KMS-11 (cell line): ENCODE results near the gene PCNX1.

Source experiments
- H2AFZ ChIP-seq: fragments of 200-600 bp; sonication (generic); 2 replicates; pipeline ENCODE4 v1.6.1; 2016; ENCODE audit warnings: antibody characterized with exemption, mixed run types, low read depth
- H3K27ac ChIP-seq: fragments of 200-600 bp; sonication (generic); 2 replicates; pipeline ENCODE4 v1.6.1; 2016; ENCODE audit warnings: mild to moderate bottlenecking, mixed run types
- H3K27me3 ChIP-seq: fragments of 200-600 bp; sonication (generic); 2 replicates; pipeline ENCODE4 v1.6.1; 2017; ENCODE audit warnings: mild to moderate bottlenecking, low read depth, mixed run types, moderate library complexity; ENCODE audit not compliant: insufficient read depth
- H3K36me3 ChIP-seq: fragments of 200-600 bp; sonication (generic); 2 replicates; pipeline ENCODE4 v1.6.1; 2017; ENCODE audit warnings: mild to moderate bottlenecking, mixed run types; ENCODE audit not compliant: insufficient read depth
- H3K4me1 ChIP-seq: fragments of 200-600 bp; sonication (generic); 2 replicates; pipeline ENCODE4 v1.6.1; 2016; ENCODE audit warnings: mild to moderate bottlenecking, low read depth, mixed run types; ENCODE audit not compliant: poor library complexity, severe bottlenecking
- H3K4me2 ChIP-seq: fragments of 200-600 bp; sonication (generic); 2 replicates; pipeline ENCODE4 v1.7.0; 2016; ENCODE audit warnings: mild to moderate bottlenecking, mixed run types
- H3K4me3 ChIP-seq: fragments of 200-600 bp; sonication (generic); IDR thresholded peaks from 2 replicates; pipeline ENCODE4 v1.6.1; 2017; ENCODE audit warnings: low read depth, low read length, mixed read lengths; ENCODE audit not compliant: insufficient read depth
- H3K79me2 ChIP-seq: fragments of 200-600 bp; sonication (generic); 2 replicates; pipeline ENCODE4 v1.6.1; 2016; ENCODE audit warnings: low read depth, mixed run types; ENCODE audit not compliant: insufficient read depth
- H3K9ac ChIP-seq: fragments of 200-600 bp; sonication (generic); 2 replicates; pipeline ENCODE4 v1.6.1; 2016; ENCODE audit warnings: mild to moderate bottlenecking, mixed run types
- H4K20me1 ChIP-seq: fragments of 200-600 bp; sonication (generic); 2 replicates; pipeline ENCODE4 v1.6.1; 2016; ENCODE audit warnings: mild to moderate bottlenecking, mixed run types; ENCODE audit not compliant: insufficient read depth
- TF ChIP-seq, protein P1 (sequence below): fragments of 200-600 bp; sonication (generic); conservative IDR thresholded peaks from 2 replicates; pipeline ENCODE4 v1.6.1; 2017; ENCODE audit warnings: low read depth, mild to moderate bottlenecking, antibody characterized with exemption, low read length, moderate library complexity, mixed read lengths

The PCNX1 gene

DNA sequence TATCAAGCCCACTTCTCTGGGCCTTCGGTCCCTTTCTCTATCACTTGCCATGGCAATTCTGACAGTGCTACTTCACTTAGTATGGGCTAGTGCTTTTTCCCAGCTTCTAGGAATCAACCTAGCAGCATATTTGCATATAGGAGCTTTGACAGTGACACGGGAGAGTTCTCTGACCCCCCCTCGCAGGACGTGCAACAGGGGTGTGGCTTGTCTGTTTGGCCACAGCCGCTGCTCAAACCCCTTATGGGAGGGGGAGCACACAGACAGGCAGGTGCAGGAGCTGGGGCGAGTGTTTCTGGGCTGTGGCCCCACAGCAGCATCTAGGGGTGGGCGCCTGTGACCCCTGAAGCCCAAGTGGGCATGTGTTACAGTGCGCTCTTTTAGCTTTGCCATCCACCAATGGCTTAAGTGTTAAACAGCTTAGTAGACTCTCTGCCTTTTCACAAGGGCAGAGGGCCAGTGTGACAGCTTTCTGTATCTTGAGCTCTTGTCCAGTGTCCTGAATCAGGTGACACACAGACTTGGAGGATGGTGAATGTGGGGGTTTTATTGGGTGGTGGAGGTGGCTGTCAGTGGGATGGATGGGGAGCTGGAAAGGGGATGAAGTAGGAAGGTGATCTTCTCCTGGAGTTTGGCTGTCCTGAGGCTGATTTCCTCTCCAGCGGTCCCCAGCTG is 229.3 kb downstream of the PCNX1 start:
- H3K36me3 ChIP-seq: no peaks in the 10 kb centered on the region
- H3K4me1 ChIP-seq: no peaks in the 10 kb centered on the region
- H3K4me2 ChIP-seq: no peak overlapping the region
- no peak overlapping the region for H3K27ac ChIP-seq
- no peaks in the 10 kb centered on the region for H4K20me1 ChIP-seq
- no peaks in the 10 kb centered on the region for H3K27me3 ChIP-seq
- H3K79me2 ChIP-seq: no peaks in the 10 kb centered on the region
- H3K4me3 ChIP-seq: no peak overlapping the region
- no peak overlapping the region for H3K9ac ChIP-seq
- H2AFZ ChIP-seq: no peak overlapping the region
- TF ChIP-seq, protein P1, sequence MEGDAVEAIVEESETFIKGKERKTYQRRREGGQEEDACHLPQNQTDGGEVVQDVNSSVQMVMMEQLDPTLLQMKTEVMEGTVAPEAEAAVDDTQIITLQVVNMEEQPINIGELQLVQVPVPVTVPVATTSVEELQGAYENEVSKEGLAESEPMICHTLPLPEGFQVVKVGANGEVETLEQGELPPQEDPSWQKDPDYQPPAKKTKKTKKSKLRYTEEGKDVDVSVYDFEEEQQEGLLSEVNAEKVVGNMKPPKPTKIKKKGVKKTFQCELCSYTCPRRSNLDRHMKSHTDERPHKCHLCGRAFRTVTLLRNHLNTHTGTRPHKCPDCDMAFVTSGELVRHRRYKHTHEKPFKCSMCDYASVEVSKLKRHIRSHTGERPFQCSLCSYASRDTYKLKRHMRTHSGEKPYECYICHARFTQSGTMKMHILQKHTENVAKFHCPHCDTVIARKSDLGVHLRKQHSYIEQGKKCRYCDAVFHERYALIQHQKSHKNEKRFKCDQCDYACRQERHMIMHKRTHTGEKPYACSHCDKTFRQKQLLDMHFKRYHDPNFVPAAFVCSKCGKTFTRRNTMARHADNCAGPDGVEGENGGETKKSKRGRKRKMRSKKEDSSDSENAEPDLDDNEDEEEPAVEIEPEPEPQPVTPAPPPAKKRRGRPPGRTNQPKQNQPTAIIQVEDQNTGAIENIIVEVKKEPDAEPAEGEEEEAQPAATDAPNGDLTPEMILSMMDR: no peak

DNA sequence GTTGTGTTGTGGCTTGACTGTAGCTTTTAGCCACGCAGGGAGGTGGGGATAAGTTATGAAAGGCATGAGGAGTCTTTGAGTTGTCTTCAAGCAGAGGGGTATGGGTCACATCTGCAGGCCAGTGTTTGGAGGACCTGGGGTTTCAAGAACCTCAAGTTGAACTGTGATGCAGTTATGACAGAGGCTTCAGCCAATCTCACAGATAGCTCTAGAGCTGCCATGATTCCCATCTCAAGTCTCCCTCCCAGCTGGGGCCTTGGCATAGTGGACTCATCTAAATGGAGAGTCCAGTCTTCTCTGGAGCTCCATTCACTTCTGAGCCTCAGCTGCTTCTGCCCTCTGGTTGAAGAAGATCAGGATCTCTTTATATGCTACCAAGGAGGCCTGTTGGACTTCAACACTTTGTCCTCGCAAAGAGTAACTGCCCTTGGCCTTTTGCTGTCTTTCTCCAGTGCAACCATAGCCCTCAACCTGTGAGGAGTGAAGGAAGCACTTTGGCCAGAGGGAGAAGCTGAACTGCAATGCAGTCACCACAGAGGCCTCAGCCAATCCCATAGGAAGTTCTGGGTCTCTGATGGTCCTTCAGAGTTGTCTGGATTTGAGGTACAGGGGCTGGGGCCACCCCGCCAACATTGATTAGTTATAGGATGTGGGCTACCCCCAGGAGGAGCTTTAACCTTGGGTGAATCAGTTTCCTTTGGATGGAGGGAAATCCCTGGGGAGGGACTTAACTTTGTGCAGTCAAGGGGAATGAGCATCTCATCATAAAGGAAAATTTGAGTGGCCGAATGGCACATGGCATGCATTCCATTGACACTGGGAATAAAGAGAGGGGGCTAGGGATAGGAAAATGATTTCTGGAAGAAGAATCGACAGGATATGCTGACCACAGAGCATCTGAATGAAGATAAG is 230.5 kb downstream of the PCNX1 start:
- Histone ChIP-seq H3K4me1 (peaks cover 8% of the 10 kb centered on the region), H3K27ac (no peak overlapping the region), H2AFZ (no peak overlapping the region), H3K79me2 (no peaks in the 10 kb centered on the region), H4K20me1 (no peaks in the 10 kb centered on the region), H3K4me3 (no peak overlapping the region), H3K36me3 (no peaks in the 10 kb centered on the region), H3K27me3 (no peaks in the 10 kb centered on the region), H3K9ac (no peak overlapping the region), H3K4me2 (no peak overlapping the region)
- TF ChIP-seq, protein P1: no peak

DNA sequence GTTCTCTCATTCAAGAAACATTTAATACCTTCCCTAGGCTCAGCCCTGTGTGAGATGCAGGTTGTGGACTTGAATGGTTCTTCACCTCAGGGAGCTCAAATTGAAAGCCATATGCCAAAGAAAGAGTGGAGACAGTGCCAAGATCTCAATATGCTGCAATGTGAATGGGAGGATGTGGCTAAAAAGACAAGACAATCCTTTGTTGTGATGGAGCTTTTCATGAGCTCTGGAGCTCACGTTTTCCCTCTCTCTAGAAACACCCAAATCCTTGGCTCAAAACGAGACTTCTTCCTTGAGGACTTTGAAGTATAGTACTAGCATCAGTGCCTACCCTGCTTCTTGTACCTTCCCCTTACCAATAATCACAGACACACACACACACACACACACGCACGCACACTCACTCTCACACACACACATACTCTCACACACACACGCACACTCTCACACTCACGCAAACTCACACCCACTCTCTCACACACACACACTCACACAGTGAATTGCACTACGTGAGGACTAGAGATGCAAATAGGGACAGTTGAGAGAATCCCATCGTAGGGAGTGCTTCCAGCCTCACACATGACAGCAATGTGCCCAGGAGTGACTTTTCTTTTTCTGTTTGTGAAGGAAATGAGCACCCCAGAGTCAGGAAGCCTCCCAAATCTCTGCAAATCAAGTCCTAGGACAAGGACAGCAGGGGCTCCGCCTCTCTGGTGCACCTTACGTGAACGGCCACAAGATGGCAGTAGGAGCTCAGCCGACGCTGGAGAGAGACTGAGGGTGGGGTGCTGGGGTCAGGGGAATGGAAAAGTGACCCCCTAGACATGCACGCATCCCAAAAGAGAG is 231.4 kb downstream of the PCNX1 start:
- no peak overlapping the region for H3K4me3 ChIP-seq
- no peaks in the 10 kb centered on the region for H4K20me1 ChIP-seq
- H3K36me3 ChIP-seq: no peaks in the 10 kb centered on the region
- no peak overlapping the region for H3K9ac ChIP-seq
- H2AFZ ChIP-seq: no peak overlapping the region
- H3K79me2 ChIP-seq: no peaks in the 10 kb centered on the region
- H3K27me3 ChIP-seq: no peaks in the 10 kb centered on the region
- H3K4me1 ChIP-seq: peaks cover 11% of the 10 kb centered on the region
- no peak overlapping the region for H3K27ac ChIP-seq
- TF ChIP-seq, protein P1: peak; percentile 88
- H3K4me2 ChIP-seq: no peak overlapping the region

DNA sequence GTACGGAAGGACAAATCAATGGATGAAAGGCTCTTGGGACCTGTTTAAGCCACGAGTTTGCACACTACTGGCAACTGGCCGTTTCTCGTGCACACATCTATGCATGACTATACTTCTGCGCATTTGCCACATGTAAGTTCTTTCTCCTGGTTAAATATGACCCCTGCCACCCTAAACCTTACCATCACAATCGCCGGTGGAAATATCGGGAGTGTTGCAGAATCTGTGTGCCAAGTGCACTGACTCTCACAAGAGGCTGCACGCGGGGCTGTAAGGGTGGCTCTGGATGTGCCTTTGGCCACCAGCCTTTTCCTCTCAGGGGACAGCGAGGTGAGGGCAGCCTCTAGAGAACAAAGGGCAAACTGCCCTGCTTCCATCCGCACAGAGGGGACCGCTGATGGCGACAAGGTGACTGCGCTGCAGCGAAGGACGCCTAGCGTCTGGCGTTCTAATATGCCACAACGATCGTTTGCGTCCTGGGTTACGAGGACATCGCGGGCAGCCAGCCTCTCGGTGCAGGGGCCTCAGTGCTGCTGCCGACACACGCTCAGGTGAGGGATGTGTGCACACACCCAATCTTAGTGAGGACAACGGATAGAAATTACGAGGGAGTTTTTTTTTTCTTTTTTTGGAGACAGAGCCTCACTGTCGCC is 232.2 kb downstream of the PCNX1 start:
- no peaks in the 10 kb centered on the region for H3K36me3 ChIP-seq
- H4K20me1 ChIP-seq: no peaks in the 10 kb centered on the region
- H3K27me3 ChIP-seq: no peaks in the 10 kb centered on the region
- no peak overlapping the region for H3K9ac ChIP-seq
- H3K4me3 ChIP-seq: no peak overlapping the region
- no peaks in the 10 kb centered on the region for H3K79me2 ChIP-seq
- H3K4me1 ChIP-seq: peaks cover 11% of the 10 kb centered on the region
- H3K4me2 ChIP-seq: no peak overlapping the region
- no peak overlapping the region for H3K27ac ChIP-seq
- H2AFZ ChIP-seq: no peak overlapping the region
- TF ChIP-seq, protein P1: peak; percentile 34
